Pancreas (tissue), 10 donors: ENCODE data around the gene PHF21A. TPM values are rescaled to one million over a fixed set of nuclear protein-coding genes. Genes with fewer than 3 reads are reported as not detected.

ENCODE experiments used
- ATAC-seq, 4 donors: fragments of 200-7000 bp; cut with Tn5 transposase; one replicate each; pipeline versions ENCODE4 v1.8.0 to v1.9.1; 2020; ENCODE audit warnings: mild to moderate bottlenecking in 4 of 4, moderate library complexity in 4 of 4
- DNase-seq, 6 donors: peaks; one replicate each; pipeline ENCODE4 v3.0.0-alpha.2; 2020
- FAIRE-seq: peaks from 2 replicates; lab custom pipeline; 2012; peaks lifted over from hg19 to GRCh38; lab: Jason Lieb, UNC
- H3K27ac ChIP-seq, 4 donors: fragments of 200-600 bp; sonication (generic); 1 replicate in 3 of 4; 2 replicates in 1 of 4; pipeline versions ENCODE4 v1.5.0 to v1.8.0; 2020
- H3K27me3 ChIP-seq, 4 donors: fragments of 200-600 bp; one replicate each; pipeline ENCODE4 v1.8.0; 2021
- H3K36me3 ChIP-seq, 3 donors: fragments of 200-600 bp; sonication (generic) in 1 of 3; one replicate each; pipeline versions ENCODE4 v1.5.0 to v1.8.0; 2020 to 2021
- H3K4me1 ChIP-seq, 3 donors: fragments of 200-600 bp; one replicate each; pipeline ENCODE4 v1.8.0; 2021
- H3K4me3 ChIP-seq, 4 donors: fragments of 200-600 bp; sonication (generic) in 2 of 4; one replicate each; pipeline versions ENCODE4 v1.5.0 to v1.8.0; 2020 to 2021
- H3K9me3 ChIP-seq, 4 donors: fragments of 200-600 bp; one replicate each; pipeline ENCODE4 v1.8.0; 2021
- CTCF ChIP-seq, 4 donors: fragments of 200-600 bp; sonication (generic) in 3 of 4; IDR thresholded peaks; one replicate each; pipeline versions ENCODE4 v1.5.0 to v1.8.0; 2021; ENCODE audit warnings: antibody characterized with exemption in 4 of 4
- WGBS, 2 donors: extraction: QIAGEN DNeasy Blood & Tissue Kit; methylation state at CpG; one replicate each; pipeline ENCODE4 v1.1.7; 2013; 5-methylcytosine and 5-hydroxymethylcytosine counted together
- intact Hi-C, 3 donors: fragments of 100-400 bp; cut with DNase I; formaldehyde crosslinking; loops; one replicate each; pipeline versions ENCODE4 v1.11.1 to v1.14.2; 2022
- polyA plus RNA-seq, 2 donors: library from polyadenylated mRNA; stranded (reverse); fragments of 200-250 nt; gene quantifications; one replicate each; pipeline ENCODE4 v1.2.3, GENCODE V29; 2013
- total RNA-seq, 6 donors: library from RNA; stranded (reverse); fragmentation: NEBNext Ultra II Directional in 4 of 6; extraction: Animal tissue kit (Norgen Biotek cat#: 25700) in 4 of 6; gene quantifications; one replicate each; pipeline versions ENCODE4 v1.2.1 to v1.2.4, GENCODE V29; 2021 to 2023
- donor health status: healthy with polysubstance abuse.
- donor health status: DM: no; HTN: no; CAD: no; lungs with moderate emphysema.
- donor health status: DM: no; HTN: no; CAD: no.
- donor health status: control.
- donor health status: control.
- donor health status: Bipolar disorder and iron deficiency.
- donor health status: DM: yes; HTN: yes; CAD: no.
- donor health status: DM: no; HTN: no; CAD: no.
- donor health status: DM: no; HTN: no; CAD: no.
- donor health status: DM: yes; HTN: yes; CAD: no.

Gene PHF21A
- total and polyA plus RNA-seq, 8 donors = 11.4 to 30.3 (median 14.4) TPM

- intact Hi-C loops = no loop called here
Measured at GRCh38 chr11:45886816-45887520, 234.3 kb downstream of the PHF21A start.

GRCh38 chr11:45885921-45886721, 235.1 kb downstream of the PHF21A start:
- Histone ChIP-seq H3K27ac (no peak overlapping the region), H3K9me3 (no peaks in the 10 kb centered on the region), H3K4me3 (peak overlapping the region; percentile 29 to 63 (median 39)), H3K4me1 (no peaks in the 10 kb centered on the region), H3K27me3 (no peaks in the 10 kb centered on the region), H3K36me3 (peaks cover 0 to 5% (median 3%) of the 10 kb centered on the region in 3 donors)
- DNase-seq (peak in 2 of 6 donors; percentile 49 to 80), ATAC-seq (peak in 2 of 4 donors; percentile 11 to 15), FAIRE-seq (no peak)
- intact Hi-C loops = no loop called here
- TF ChIP-seq CTCF (IDR thresholded peaks at IDR 0.05) = no peak
- 31 to 33% methylated on average over 43 of the region's 43 CpGs for WGBS, 2 donors

More at GRCh38 chr11:45886816-45887520, 234.3 kb downstream of the PHF21A start:
- Histone ChIP-seq H3K27ac (no peak overlapping the region), H3K4me3 (no peak overlapping the region), H3K9me3 (no peaks in the 10 kb centered on the region), H3K27me3 (no peaks in the 10 kb centered on the region), H3K36me3 (no peaks in the 10 kb centered on the region), H3K4me1 (no peaks in the 10 kb centered on the region)
- DNase-seq (no peak), ATAC-seq (no peak), FAIRE-seq (no peak)
- 92% methylated on average over 4 of the region's 4 CpGs for WGBS, 2 donors
- no peak for TF ChIP-seq CTCF (IDR thresholded peaks at IDR 0.05)

- intact Hi-C loops = no loop called here
- no peaks in the 10 kb centered on the region for H3K9me3 ChIP-seq
- peaks cover 0 to 13% (median 9%) of the 10 kb centered on the region in 3 donors for H3K36me3 ChIP-seq
- no peak for TF ChIP-seq CTCF (IDR thresholded peaks at IDR 0.05)
- WGBS, 2 donors = 2% methylated on average over 27 to 73 of the region's 73 CpGs
- no peaks in the 10 kb centered on the region for H3K4me1 ChIP-seq
- no peaks in the 10 kb centered on the region for H3K27me3 ChIP-seq
- peak; percentile 80 to 92 (median 88) for ATAC-seq
- no peak within 1 kb of the TSS for H3K27ac ChIP-seq
- peak within 1 kb of the TSS; percentile 29 to 63 (median 39) for H3K4me3 ChIP-seq
- DNase-seq = peak; percentile 54 to 87 (median 78)
- no peak for FAIRE-seq
Measured at GRCh38 chr11:45885274-45885920, 235.9 kb downstream of the PHF21A start, which contains the start of gene MAPK8IP1. Gene MAPK8IP1, plus strand, starts transcription at chr11:45885651. Its CDS starts 170 bp downstream, at chr11:45885821.

- 88 to 91% methylated on average over 10 of the region's 10 CpGs for WGBS, 2 donors
- FAIRE-seq (no peak), DNase-seq (peak in 1 of 6 donors; percentile 34), ATAC-seq (peak in 1 of 4 donors; percentile 3)
- no peak for TF ChIP-seq CTCF (IDR thresholded peaks at IDR 0.05)
- Histone ChIP-seq H3K27ac (no peak overlapping the region), H3K27me3 (no peaks in the 10 kb centered on the region), H3K9me3 (no peaks in the 10 kb centered on the region), H3K4me1 (no peaks in the 10 kb centered on the region), H3K4me3 (peak overlapping the region in 2 of 4 donors; percentile 45 to 63), H3K36me3 (peaks cover 0 to 14% (median 9%) of the 10 kb centered on the region in 3 donors)
- intact Hi-C loops = no loop called here
Measured at GRCh38 chr11:45884596-45885185, 236.6 kb downstream of the PHF21A start.

Other genes starting within 250 kb of the PHF21A start
- 10 to 100 TPM; 21.3 to 49.7 (median 40.6) TPM for gene MAPK8IP1, start 235.8 kb downstream of the PHF21A start, total RNA-seq
- 10 to 100 TPM; 22.5 to 31.6 TPM for gene MAPK8IP1, start 235.8 kb downstream of the PHF21A start, polyA plus RNA-seq
- under 1 TPM in 5 of 6 donors, not detected in 1; 0.28 to 0.66 (median 0.40) TPM for gene FREY1, start 214.2 kb downstream of the PHF21A start, total RNA-seq
- 1 to 10 TPM in 1 of 2 donors, under 1 TPM in 1; 0.12 to 1.3 TPM for gene FREY1, start 214.2 kb downstream of the PHF21A start, polyA plus RNA-seq
- gene PEX16, start 203.6 kb downstream of the PHF21A start, total RNA-seq = 10 to 100 TPM; 18.6 to 26.8 (median 23.6) TPM
- 10 to 100 TPM; 39.2 to 44.3 TPM for gene PEX16, start 203.6 kb downstream of the PHF21A start, polyA plus RNA-seq
- 10 to 100 TPM in 5 of 6 donors, 1 to 10 TPM in 1; 9.0 to 20.4 (median 16.9) TPM for gene LARGE2, start 198.8 kb downstream of the PHF21A start, total RNA-seq
- 10 to 100 TPM; 48.2 to 48.4 TPM for gene LARGE2, start 198.8 kb downstream of the PHF21A start, polyA plus RNA-seq
- gene CREB3L1, start 156.2 kb upstream of the PHF21A start, total RNA-seq = 100 to 1,000 TPM in 1 of 6 donors, 10 to 100 TPM in 5; 26.3 to 129 (median 47.9) TPM
- 10 to 100 TPM; 40.1 to 59.1 TPM for gene CREB3L1, start 156.2 kb upstream of the PHF21A start, polyA plus RNA-seq
- gene DGKZ, start 226.0 kb upstream of the PHF21A start, total RNA-seq = 10 to 100 TPM; 34.1 to 46.3 (median 35.0) TPM
- 10 to 100 TPM; 81.1 to 88.8 TPM for gene DGKZ, start 226.0 kb upstream of the PHF21A start, polyA plus RNA-seq